B cell (primary cell): ENCODE data around the gene CS.

Experiments used
- CTCF ChIP-seq: fragments of 200-600 bp; IDR thresholded peaks from one replicate; pipeline ENCODE4 v1.8.0; 2022; ENCODE audit warnings: antibody characterized with exemption, mild to moderate bottlenecking
- EZH2 ChIP-seq: IDR thresholded peaks from 2 replicates; pipeline ENCODE4 v1.6.1; 2012; ENCODE audit warnings: borderline replicate concordance, low read depth, mild to moderate bottlenecking, moderate library complexity, low read length; ENCODE audit not compliant: insufficient read depth, poor library complexity, severe bottlenecking

DNA sequence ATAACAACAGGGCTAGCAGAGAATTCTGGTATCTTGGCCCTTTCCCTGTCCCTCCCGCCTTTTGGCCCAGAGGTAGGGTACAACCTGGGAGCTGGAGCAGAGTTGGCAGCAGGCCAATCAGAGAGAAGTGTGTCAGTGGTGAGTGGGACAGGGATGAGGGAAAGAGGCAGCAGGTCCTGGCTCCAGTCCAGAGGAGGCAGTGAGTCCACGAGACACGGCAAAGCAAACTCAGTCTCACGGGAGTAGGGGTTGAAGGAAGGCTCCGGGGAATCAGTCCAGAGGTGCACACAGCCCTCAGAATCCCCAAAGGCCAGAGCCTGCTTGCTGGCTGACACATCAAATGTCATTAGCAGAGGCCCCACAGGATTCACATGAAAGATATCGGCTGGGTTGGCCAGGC, 26.4 kb upstream of the CS start:
- TF ChIP-seq CTCF (no peak), EZH2 (no peak)
